Breast epithelium (tissue), 3 donors: ENCODE data around the gene SPIRE2.
"Not testable (repeated sequence)": the region's sequence is repeated elsewhere in the genome, so short reads cannot be mapped to it uniquely, and the experiment has no call there.

Experiments
- POLR2A ChIP-seq: fragments of 450-650 bp; IDR thresholded peaks from one replicate; pipeline ENCODE4 v1.6.1; 2016; ENCODE audit warnings: antibody characterized with exemption, mild to moderate bottlenecking, moderate library complexity
- TF ChIP-seq, protein P1 (sequence below), 3 donors: fragments of 450-650 bp; IDR thresholded peaks; one replicate each; pipeline ENCODE4 v1.5.1; 2016 to 2017; ENCODE audit warnings: antibody characterized with exemption in 3 of 3, mild to moderate bottlenecking in 3 of 3, moderate library complexity in 3 of 3

DNA sequence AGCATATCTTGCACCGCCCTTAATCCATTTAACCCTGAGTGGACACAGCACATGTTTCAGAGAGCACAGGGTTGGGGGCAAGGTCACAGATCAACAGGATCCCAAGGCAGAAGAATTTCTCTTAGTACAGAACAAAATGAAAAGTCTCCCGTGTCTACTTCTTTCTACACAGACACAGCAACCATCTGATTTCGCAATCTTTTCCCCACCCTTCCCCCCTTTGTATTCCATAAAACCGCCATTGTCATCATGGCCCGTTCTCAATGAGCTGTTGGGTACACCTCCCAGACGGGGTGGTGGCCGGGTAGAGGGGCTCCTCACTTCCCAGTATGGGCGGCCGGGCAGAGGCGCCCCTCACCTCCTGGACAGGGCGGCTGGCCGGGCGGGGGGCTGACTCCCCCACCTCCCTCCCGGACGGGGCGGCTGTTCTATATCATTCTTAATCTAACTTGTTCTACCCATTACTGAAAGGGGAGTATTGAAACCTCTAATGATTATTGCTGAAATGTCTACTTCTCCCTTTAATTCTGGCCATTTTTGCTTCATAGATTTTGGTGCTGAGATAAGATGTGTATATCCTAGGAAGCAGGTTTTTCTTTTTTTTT is 21.6 kb upstream of the SPIRE2 start:
- TF ChIP-seq, protein P1, sequence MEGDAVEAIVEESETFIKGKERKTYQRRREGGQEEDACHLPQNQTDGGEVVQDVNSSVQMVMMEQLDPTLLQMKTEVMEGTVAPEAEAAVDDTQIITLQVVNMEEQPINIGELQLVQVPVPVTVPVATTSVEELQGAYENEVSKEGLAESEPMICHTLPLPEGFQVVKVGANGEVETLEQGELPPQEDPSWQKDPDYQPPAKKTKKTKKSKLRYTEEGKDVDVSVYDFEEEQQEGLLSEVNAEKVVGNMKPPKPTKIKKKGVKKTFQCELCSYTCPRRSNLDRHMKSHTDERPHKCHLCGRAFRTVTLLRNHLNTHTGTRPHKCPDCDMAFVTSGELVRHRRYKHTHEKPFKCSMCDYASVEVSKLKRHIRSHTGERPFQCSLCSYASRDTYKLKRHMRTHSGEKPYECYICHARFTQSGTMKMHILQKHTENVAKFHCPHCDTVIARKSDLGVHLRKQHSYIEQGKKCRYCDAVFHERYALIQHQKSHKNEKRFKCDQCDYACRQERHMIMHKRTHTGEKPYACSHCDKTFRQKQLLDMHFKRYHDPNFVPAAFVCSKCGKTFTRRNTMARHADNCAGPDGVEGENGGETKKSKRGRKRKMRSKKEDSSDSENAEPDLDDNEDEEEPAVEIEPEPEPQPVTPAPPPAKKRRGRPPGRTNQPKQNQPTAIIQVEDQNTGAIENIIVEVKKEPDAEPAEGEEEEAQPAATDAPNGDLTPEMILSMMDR (IDR thresholded peaks at IDR 0.05): not testable (repeated sequence)
- TF ChIP-seq POLR2A: not testable (repeated sequence)
